ENCODE results near the gene ATAD2B. TPM values are rescaled to one million over a fixed set of nuclear protein-coding genes. Genes with fewer than 3 reads are reported as not detected.

ATAD2B gene
- total and polyA plus RNA-seq, 2 of the 4 experiments (the other 2 are of a cell fraction): 1.5 to 5.0 TPM

DNA sequence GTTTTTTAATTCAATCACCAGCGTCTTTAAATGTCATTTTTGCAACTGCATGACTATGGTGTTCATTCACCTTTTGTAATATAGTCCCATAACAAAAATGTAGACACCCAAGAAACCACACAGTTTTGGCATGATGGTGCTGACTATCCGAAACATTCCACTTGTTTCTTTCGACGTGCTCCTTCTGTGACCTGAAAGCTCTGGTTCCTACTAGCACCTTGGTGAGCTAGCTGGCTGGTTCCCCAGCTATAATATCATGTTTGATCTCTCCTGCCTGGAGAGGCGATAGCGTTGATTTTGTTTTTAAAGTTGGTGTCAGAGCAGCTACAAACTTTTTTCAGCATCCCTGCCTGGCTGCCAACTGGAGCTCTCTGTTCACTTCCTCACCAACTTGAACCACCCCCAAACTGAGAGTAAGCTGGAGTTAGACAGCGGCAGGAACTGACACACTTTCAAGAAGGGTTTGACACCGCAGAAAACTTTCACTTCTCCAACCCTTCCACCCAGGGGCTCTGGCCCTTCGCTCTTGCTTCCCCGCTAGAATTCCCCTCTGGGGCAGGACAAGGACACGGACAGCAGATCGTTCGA is 1.1 kb downstream of the ATAD2B start:
- 0% methylated on average over 4 of the region's 13 CpGs; no CpG with 5 or more reads in 1 of the 2 experiments for WGBS, 2 experiments (ENCODE audit: extremely low coverage in 2 of 2, insufficient read length in 1 of 2)
- TF ChIP-seq NFE2L2 (IDR thresholded peaks at IDR 0.05; ENCODE audit: low read depth, low read length) (no peak), BHLHE40 (IDR thresholded peaks at IDR 0.05; ENCODE audit: low read depth, low read length) (no peak), RAD21 (IDR thresholded peaks at IDR 0.05; ENCODE audit: low read length) (no peak), MAFK (IDR thresholded peaks at IDR 0.05; ENCODE audit: low read depth, low read length) (no peak), CTCF (conservative IDR thresholded peaks at IDR 0.05; ENCODE audit: low read depth, low read length) (no peak), RFX5 (IDR thresholded peaks at IDR 0.05; ENCODE audit: low read depth, low read length) (no peak), MAZ (IDR thresholded peaks at IDR 0.05; ENCODE audit: borderline replicate concordance, low read depth, low read length) (no peak)
- peak overlapping the region; percentile 91 for H2AK9ac ChIP-seq (replicated peaks; ENCODE audit: low read depth, low read length, poor library complexity)
- H3K9me1 ChIP-seq (ENCODE audit: insufficient read depth, low read length): peaks cover 6% of the 10 kb centered on the region; the same call in 1 of the 2 replicates
- H3K23ac ChIP-seq (ENCODE audit: low read depth, low read length): peak overlapping the region; percentile 97
- peak overlapping the region; percentile 80 for H3K14ac ChIP-seq (replicated peaks; ENCODE audit: low read depth, low read length)
- peak overlapping the region; percentile 82 for H3K4ac ChIP-seq (ENCODE audit: low read depth, low read length)
- H3K4me1 ChIP-seq (ENCODE audit: control insufficient read depth, insufficient read depth, low read length): no peaks in the 10 kb centered on the region; the same call in 1 of the 2 replicates
- H3K27ac ChIP-seq (ENCODE audit: insufficient read depth, low read length): peak overlapping the region; percentile 96
- H4K20me1 ChIP-seq (ENCODE audit: insufficient read depth, low read length): peaks cover 8% of the 10 kb centered on the region; the same call in 1 of the 2 replicates
- peak overlapping the region; percentile 76; the same call in 1 of the 2 replicates for H2AK5ac ChIP-seq (ENCODE audit: low read depth, low read length)
- BruUV-seq (replicated peaks): no TSS peak
- H4K5ac ChIP-seq (ENCODE audit: low read depth, low read length): no peak overlapping the region
- intact Hi-C loops (cut with micrococcal nuclease) (loop anchor here (2.0 to 10.0 kb wide), 3 partner anchors 89 to 429 kb away; no protein-coding TSS in a partner anchor), dilution Hi-C loops (cut with HindIII; ENCODE audit: low sequenced_read_pairs, unreplicated experiment) (no loop called here), in situ Hi-C loops (cut with MboI; ENCODE audit: low sequenced_read_pairs) (no loop called here)
- H4K91ac ChIP-seq (ENCODE audit: insufficient read depth, low read depth, low read length): peak overlapping the region; percentile 58
- H3K4me2 ChIP-seq (ENCODE audit: low read depth, low read length): peak overlapping the region; percentile 71
- peak overlapping the region; percentile 26 for H3K18ac ChIP-seq (ENCODE audit: low read depth, low read length)
- no peaks in the 10 kb centered on the region for H3K36me3 ChIP-seq (ENCODE audit: control insufficient read depth, insufficient read depth, low read length)
- H3K9ac ChIP-seq (ENCODE audit: low read depth, low read length): peak overlapping the region; percentile 91
- no peaks in the 10 kb centered on the region for H3K27me3 ChIP-seq (ENCODE audit: control insufficient read depth, insufficient read depth, low read length)
- ATAC-seq (ENCODE audit: low read depth) (peak; percentile 21), DNase-seq (peak; percentile 68)
- peaks cover 8 to 49% of the 10 kb centered on the region in 2 experiments for H3K79me1 ChIP-seq (ENCODE audit: low read depth in 1 of 2, low read length in 2 of 2)
- no peak overlapping the region; the same call in 1 of the 2 replicates for H2BK120ac ChIP-seq (ENCODE audit: low read depth, low read length)
- peak overlapping the region; percentile 90 for H2BK5ac ChIP-seq (ENCODE audit: low read depth, low read length, poor library complexity, severe bottlenecking)
- H2AFZ ChIP-seq (replicated peaks; ENCODE audit: low read length, poor library complexity): peak overlapping the region; percentile 100
- no peak overlapping the region for H2BK20ac ChIP-seq (ENCODE audit: low read depth, low read length)
- H3K9me3 ChIP-seq (ENCODE audit: control insufficient read depth, insufficient read depth, low read length): no peaks in the 10 kb centered on the region
- H2BK15ac ChIP-seq (ENCODE audit: low read depth, low read length): no peak overlapping the region
- H4K8ac ChIP-seq (ENCODE audit: low read depth in 2 of 2, low read length in 2 of 2): peak overlapping the region in 1 of 2 experiments; percentile 51; a peak in 1 of 4 replicates
- POLR2A ChIA-PET (ENCODE audit: unreplicated experiment): no interaction called here
- peak overlapping the region; percentile 90 for H3K56ac ChIP-seq (ENCODE audit: extremely low read depth, insufficient read depth, low read length)
- CTCF ChIA-PET: interaction anchor here (0.9 to 1.8 kb wide), 3 partner anchors 16 to 158 kb away, joined by 3 to 7 read pairs (median 6); no protein-coding TSS in a partner anchor
- H3K4me3 ChIP-seq (ENCODE audit: insufficient read depth, low read depth, low read length): peak overlapping the region; percentile 88
